HG03139 (cell line): ENCODE data around the gene MEF2A.
A peak's percentile ranks its signal among the peaks of the same experiment; 100 is the strongest.
"Not testable (repeated sequence)": the region's sequence is repeated elsewhere in the genome, so short reads cannot be mapped to it uniquely, and the experiment has no call there.

Source experiments
- ATAC-seq: cut with Tn5 transposase; IDR thresholded peaks from one replicate; pipeline ENCODE4 v1.9.1; 2021; ENCODE audit not compliant: unreplicated experiment

The MEF2A gene

GRCh38 chr15:99565299-99566156 is at the start of gene MEF2A:
TSS of gene MEF2A (plus strand) at chr15:99565984. CDS start at chr15:99633120, 67,136 bp downstream.
- peak; percentile 53 for ATAC-seq

GRCh38 chr15:99518191-99518590 is 47.6 kb upstream of the MEF2A start:
- no peak for ATAC-seq

GRCh38 chr15:99519366-99519765 is 46.4 kb upstream of the MEF2A start:
- ATAC-seq, result not testable (repeated sequence)

- ATAC-seq, result no peak
Observed at GRCh38 chr15:99522288-99522687, 43.5 kb upstream of the MEF2A start.

- no peak for ATAC-seq
Observed at GRCh38 chr15:99526176-99526575, 39.6 kb upstream of the MEF2A start.

- ATAC-seq, result no peak
Observed at GRCh38 chr15:99526671-99527070, 39.1 kb upstream of the MEF2A start.

GRCh38 chr15:99536422-99537040 is 29.3 kb upstream of the MEF2A start:
- no peak for ATAC-seq

GRCh38 chr15:99537344-99537743 is 28.4 kb upstream of the MEF2A start:
- ATAC-seq, result no peak

GRCh38 chr15:99538261-99538660 is 27.5 kb upstream of the MEF2A start:
- ATAC-seq, result no peak

GRCh38 chr15:99542828-99543227 is 23.0 kb upstream of the MEF2A start:
- ATAC-seq, result no peak

- ATAC-seq, result no peak
Observed at GRCh38 chr15:99545605-99546004, 20.2 kb upstream of the MEF2A start.

- ATAC-seq, result no peak
Observed at GRCh38 chr15:99546441-99547100, 19.2 kb upstream of the MEF2A start.

- no peak for ATAC-seq
Observed at GRCh38 chr15:99547517-99547916, 18.3 kb upstream of the MEF2A start.

GRCh38 chr15:99550077-99550476 is 15.7 kb upstream of the MEF2A start:
- ATAC-seq, result no peak

- ATAC-seq, result no peak
Observed at GRCh38 chr15:99552111-99552510, 13.7 kb upstream of the MEF2A start.

GRCh38 chr15:99554880-99555488 is 10.8 kb upstream of the MEF2A start:
- ATAC-seq, result no peak

GRCh38 chr15:99556011-99556410 is 9.8 kb upstream of the MEF2A start:
- no peak for ATAC-seq

GRCh38 chr15:99556578-99556977 is 9.2 kb upstream of the MEF2A start:
- no peak for ATAC-seq

GRCh38 chr15:99558084-99558483 is 7.7 kb upstream of the MEF2A start:
- ATAC-seq, result no peak

GRCh38 chr15:99558571-99558970 is 7.2 kb upstream of the MEF2A start:
- no peak for ATAC-seq

- ATAC-seq, result no peak
Observed at GRCh38 chr15:99561476-99562230, 4.1 kb upstream of the MEF2A start.
